Omental fat pad (tissue), 4 donors: ENCODE results near the gene MTG1. TPM values are rescaled to one million over a fixed set of nuclear protein-coding genes. Genes with fewer than 3 reads are reported as not detected.

Source experiments
- ATAC-seq: fragments of 150-250 bp; one replicate; pipeline ENCODE4 v1.9.1; 2016; ENCODE audit warnings: mild to moderate bottlenecking, moderate library complexity; ENCODE audit not compliant: low FRiP score
- DNase-seq: peaks from one replicate; pipeline ENCODE4 v3.0.0-alpha.2; 2019; ENCODE audit warnings: low spot score
- CTCF ChIP-seq, 3 donors: fragments of 450-650 bp; IDR thresholded peaks; one replicate each; pipeline ENCODE4 v1.5.1; 2016 to 2017; ENCODE audit warnings: antibody characterized with exemption in 3 of 3, mild to moderate bottlenecking in 3 of 3, moderate library complexity in 2 of 3
- total RNA-seq, 4 donors: library from RNA; depleted of rRNA; stranded (reverse); fragments of >200 nt; gene quantifications; one replicate each; pipeline ENCODE4 v1.1.0, GENCODE V29; 2016

Gene MTG1
- total RNA-seq, 4 donors from 2014 or later = 14.6 to 30.9 (median 21.3) TPM

- DNase-seq = no peak
- no peak for TF ChIP-seq CTCF (IDR thresholded peaks at IDR 0.05)
- no peak for ATAC-seq
These were observed 63.3 kb downstream of the MTG1 start for GRCh38 chr10:133457100-133457841.

GRCh38 chr10:133458021-133458709 lies 64.2 kb downstream of the MTG1 start:
- DNase-seq = no peak
- no peak for ATAC-seq
- no peak for TF ChIP-seq CTCF (IDR thresholded peaks at IDR 0.05)

GRCh38 chr10:133458710-133459453 lies 64.9 kb downstream of the MTG1 start:
- no peak for TF ChIP-seq CTCF (IDR thresholded peaks at IDR 0.05)
- no peak for ATAC-seq
- DNase-seq = no peak

- TF ChIP-seq CTCF (IDR thresholded peaks at IDR 0.05) = no peak
- no peak for ATAC-seq
- DNase-seq = no peak
These were observed 65.7 kb downstream of the MTG1 start for GRCh38 chr10:133459454-133460207.

GRCh38 chr10:133460208-133460769 lies 66.3 kb downstream of the MTG1 start:
- DNase-seq (no peak), ATAC-seq (no peak)
- TF ChIP-seq CTCF (IDR thresholded peaks at IDR 0.05) = no peak

GRCh38 chr10:133461027-133461426 lies 67.1 kb downstream of the MTG1 start:
- TF ChIP-seq CTCF (IDR thresholded peaks at IDR 0.05) = no peak
- no peak for ATAC-seq
- no peak for DNase-seq
